GM23248 (cell line): ENCODE results near the gene GLG1. TPM values are rescaled to one million over a fixed set of nuclear protein-coding genes. Genes with fewer than 3 reads are reported as not detected.

Experiments used
- DNase-seq: peaks from one replicate; pipeline ENCODE4 v3.0.0-alpha.2; 2015
- H2AFZ ChIP-seq: fragments of 200-600 bp; sonication (generic); 2 replicates; pipeline ENCODE4 v1.6.1; 2016; ENCODE audit warnings: antibody characterized with exemption
- H3F3A ChIP-seq: fragments of 200-600 bp; sonication (generic); 2 replicates; pipeline ENCODE4 v1.6.1; 2016; ENCODE audit warnings: mild to moderate bottlenecking, antibody characterized with exemption, mixed run types; ENCODE audit not compliant: insufficient read depth
- H3K27ac ChIP-seq: fragments of 200-600 bp; sonication (generic); 2 replicates; pipeline ENCODE4 v1.5.1; 2016; ENCODE audit warnings: mild to moderate bottlenecking
- H3K27me3 ChIP-seq: fragments of 200-600 bp; sonication (generic); replicated peaks from 2 replicates; pipeline ENCODE4 v1.6.1; 2016; ENCODE audit warnings: mild to moderate bottlenecking; ENCODE audit not compliant: insufficient read depth
- H3K36me3 ChIP-seq: fragments of 200-600 bp; sonication (generic); 2 replicates; pipeline ENCODE4 v1.6.1; 2016; ENCODE audit warnings: low read depth, mild to moderate bottlenecking
- H3K4me1 ChIP-seq: fragments of 200-600 bp; sonication (generic); 2 replicates; pipeline ENCODE4 v1.6.1; 2016; ENCODE audit warnings: mild to moderate bottlenecking; ENCODE audit not compliant: insufficient read depth
- H3K4me2 ChIP-seq: fragments of 200-600 bp; sonication (generic); one replicate; pipeline ENCODE4 v1.6.1; 2016; ENCODE audit warnings: mild to moderate bottlenecking; ENCODE audit not compliant: unreplicated experiment
- H3K4me3 ChIP-seq: fragments of 200-600 bp; sonication (generic); 2 replicates; pipeline ENCODE4 v1.5.1; 2016; ENCODE audit warnings: mild to moderate bottlenecking
- H3K79me2 ChIP-seq: fragments of 200-600 bp; sonication (generic); 2 replicates; pipeline ENCODE4 v1.6.1; 2016; ENCODE audit warnings: mild to moderate bottlenecking; ENCODE audit not compliant: insufficient read depth
- H3K9ac ChIP-seq: fragments of 200-600 bp; sonication (generic); 2 replicates; pipeline ENCODE4 v1.6.1; 2016; ENCODE audit warnings: mild to moderate bottlenecking
- H3K9me2 ChIP-seq: fragments of 200-600 bp; sonication (generic); 2 replicates; pipeline ENCODE4 v1.6.1; 2016; ENCODE audit warnings: mixed run types, mild to moderate bottlenecking, moderate library complexity; ENCODE audit not compliant: insufficient read depth
- H3K9me3 ChIP-seq: fragments of 200-600 bp; sonication (generic); one replicate; pipeline ENCODE4 v1.6.1; 2017; ENCODE audit warnings: low read depth
- H4K20me1 ChIP-seq: fragments of 200-600 bp; sonication (generic); 2 replicates; pipeline ENCODE4 v1.6.0; 2016; ENCODE audit not compliant: insufficient read depth
- EZH2 ChIP-seq: fragments of 200-600 bp; sonication (generic); IDR thresholded peaks from 2 replicates; pipeline ENCODE4 v1.6.1; 2018; ENCODE audit warnings: antibody characterized with exemption, mild to moderate bottlenecking; ENCODE audit not compliant: insufficient read depth, poor library complexity, severe bottlenecking
- EZH2phosphoT487 ChIP-seq: fragments of 200-600 bp; sonication (generic); IDR thresholded peaks from 2 replicates; pipeline ENCODE4 v1.6.1; 2018; ENCODE audit warnings: antibody characterized with exemption, moderate library complexity, mild to moderate bottlenecking, low read depth; ENCODE audit not compliant: insufficient read depth
- whole genome bisulfite sequencing, 2 experiments: methylation state at CpG; one replicate each; pipeline ENCODE4 v1.1.6; 2015 to 2017; ENCODE audit warnings: low lambda C conversion rate in 2 of 2, low coverage in 1 of 2; ENCODE audit errors: missing lambda C conversion rate in 2 of 2; 5-methylcytosine and 5-hydroxymethylcytosine counted together
- in situ Hi-C: fragments of 300-500 bp; cut with MboI; formaldehyde crosslinking; loops from 2 replicates; pipeline ENCODE4 v1.15.0; 2020
- polyA plus RNA-seq: library from polyadenylated mRNA; unstranded; fragments of >200 nt; fragmentation: Nextera tagmentation; extraction: Ambion mirVana; gene quantifications from 2 replicates; pipeline ENCODE4 v1.2.1, GENCODE V29; 2016
- total RNA-seq: library from RNA; depleted of rRNA; stranded (reverse); fragments of >200 nt; shearing (Covaris generic); gene quantifications from 2 replicates; pipeline ENCODE4 v1.2.3, GENCODE V29; 2014

The GLG1 gene
- total and polyA plus RNA-seq, 2 experiments from 2014 or later = 136 to 145 TPM

DNA sequence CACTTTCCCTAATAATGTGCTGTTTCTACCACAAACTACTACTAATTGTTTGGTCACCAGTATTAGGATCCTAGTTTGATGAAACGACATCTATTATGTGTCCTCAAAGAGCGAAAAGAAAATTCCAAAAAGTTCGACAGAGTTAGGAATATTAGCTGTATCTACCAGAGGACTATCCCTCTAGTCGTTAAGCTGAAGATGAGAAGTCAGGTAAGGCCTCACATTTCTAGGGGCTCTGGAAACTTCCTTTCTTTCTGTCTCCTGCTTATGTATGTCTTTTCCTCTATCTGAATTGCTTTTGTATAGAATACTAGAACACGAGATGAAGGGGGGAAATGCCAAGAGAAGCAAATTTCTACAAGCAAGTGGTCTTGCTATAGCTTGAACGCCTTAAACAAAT, 1.6 kb downstream of the GLG1 start:
- H3K9ac ChIP-seq = peak overlapping the region; percentile 97
- TF ChIP-seq EZH2phosphoT487 = no peak
- H3K27me3 ChIP-seq = no peaks in the 10 kb centered on the region
- in situ Hi-C loops = loop anchor here (25.0 kb wide), 1 partner anchor 293 kb away; no protein-coding TSS in a partner anchor
- H4K20me1 ChIP-seq = peaks cover 15% of the 10 kb centered on the region; the same call in 1 of the 2 replicates
- H3K4me1 ChIP-seq = peaks cover 25% of the 10 kb centered on the region
- no peaks in the 10 kb centered on the region for H3K36me3 ChIP-seq
- H2AFZ ChIP-seq = no peak overlapping the region
- no peaks in the 10 kb centered on the region for H3K9me2 ChIP-seq
- peak; percentile 26 for DNase-seq
- H3F3A ChIP-seq = peaks cover 23% of the 10 kb centered on the region
- H3K4me3 ChIP-seq = peak overlapping the region; percentile 93
- peak overlapping the region; percentile 94 for H3K27ac ChIP-seq
- H3K79me2 ChIP-seq = peaks cover 64% of the 10 kb centered on the region
- WGBS, 2 experiments = 2% methylated on average over 6 of the region's 6 CpGs
- peak overlapping the region; percentile 89 for H3K4me2 ChIP-seq
- no peaks in the 10 kb centered on the region for H3K9me3 ChIP-seq

DNA sequence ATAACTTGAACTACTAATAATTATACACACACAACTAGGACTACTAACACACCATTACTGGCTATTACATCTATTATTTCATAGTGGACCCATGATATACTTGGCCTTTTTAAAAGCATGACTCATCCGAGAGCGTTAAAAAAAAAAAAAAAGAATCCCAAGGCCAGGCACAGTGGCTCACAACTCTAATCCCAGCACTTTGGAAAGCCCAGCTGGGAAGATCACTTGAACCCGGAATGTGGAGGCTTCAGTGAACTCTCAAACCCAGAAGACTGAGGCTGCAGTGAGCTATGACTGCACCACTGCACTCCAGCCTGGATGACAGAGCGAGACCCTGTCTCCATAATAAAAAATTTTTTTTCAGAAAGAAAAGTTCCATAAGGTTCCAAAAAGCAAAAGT, 3.1 kb downstream of the GLG1 start:
- H3K9me2 ChIP-seq = no peaks in the 10 kb centered on the region

DNA sequence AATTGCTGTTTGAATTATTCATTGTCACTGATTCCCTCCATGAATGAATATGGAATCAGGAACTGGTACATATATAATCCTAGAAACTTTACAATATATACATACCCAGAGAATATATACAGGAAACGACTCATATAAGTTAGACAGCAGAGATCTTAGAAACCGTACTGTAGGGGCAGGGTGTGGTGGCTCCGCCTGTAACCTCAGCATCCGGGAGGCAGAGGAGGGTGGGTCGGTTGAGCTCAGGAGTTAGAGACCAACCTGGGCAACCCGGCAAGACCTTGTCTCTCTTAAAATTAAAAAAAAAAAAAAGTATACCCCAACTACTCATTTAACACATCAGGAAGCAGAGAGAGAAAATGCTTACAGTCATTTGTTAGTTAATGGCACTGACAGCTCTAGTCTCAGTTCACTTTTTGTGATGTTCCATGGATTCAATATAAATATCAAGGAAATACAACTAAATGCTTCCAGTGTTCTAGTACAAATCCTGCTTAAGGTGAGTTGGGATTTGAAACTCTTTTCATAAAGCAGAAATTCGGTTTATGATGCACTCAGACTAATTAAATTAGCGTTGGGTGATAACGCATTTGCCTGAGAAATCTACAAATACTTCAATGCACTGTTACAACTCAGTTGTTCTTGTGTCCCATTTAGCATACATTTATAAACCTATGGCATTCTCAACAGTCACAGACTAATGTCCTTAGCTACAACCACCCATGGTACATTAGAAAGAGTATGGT, 5.6 kb downstream of the GLG1 start:
- Histone ChIP-seq H3K27ac (no peak overlapping the region), H3K9ac (no peak overlapping the region), H3K4me2 (no peak overlapping the region), H2AFZ (no peak overlapping the region), H3K9me2 (no peaks in the 10 kb centered on the region), H3K27me3 (no peaks in the 10 kb centered on the region), H3K79me2 (peaks cover 100% of the 10 kb centered on the region), H3K36me3 (no peaks in the 10 kb centered on the region), H3K9me3 (no peaks in the 10 kb centered on the region), H3K4me3 (no peak overlapping the region), H3K4me1 (peaks cover 16% of the 10 kb centered on the region), H4K20me1 (peaks cover 18% of the 10 kb centered on the region), H3F3A (peaks cover 13% of the 10 kb centered on the region; the same call in 1 of the 2 replicates)
- DNase-seq = no peak
- WGBS, 2 experiments = 73 to 78% methylated on average over 9 of the region's 9 CpGs
- TF ChIP-seq EZH2phosphoT487 (no peak), EZH2 (no peak)
- in situ Hi-C loops = loop anchor here (25.0 kb wide), 1 partner anchor 289 kb away; no protein-coding TSS in a partner anchor

More for the DNA sequence above, 3.1 kb downstream of the GLG1 start:
- Histone ChIP-seq H3K27me3 (no peaks in the 10 kb centered on the region), H3K4me2 (peak overlapping the region; percentile 89), H3K4me3 (peak overlapping the region; percentile 93; the same call in 1 of the 2 replicates), H3K79me2 (peaks cover 78% of the 10 kb centered on the region), H3K9ac (0 out of 2 replicates have a peak overlapping the region, but pooled peaks have one; percentile 18), H3K9me3 (no peaks in the 10 kb centered on the region), H3K27ac (no peak overlapping the region), H4K20me1 (peaks cover 18% of the 10 kb centered on the region), H3K36me3 (no peaks in the 10 kb centered on the region), H3K4me1 (peaks cover 25% of the 10 kb centered on the region), H2AFZ (no peak overlapping the region), H3F3A (peaks cover 23% of the 10 kb centered on the region)
- WGBS, 2 experiments = 46 to 57% methylated on average over 4 of the region's 4 CpGs
- TF ChIP-seq EZH2phosphoT487 (no peak), EZH2 (no peak)
- peak; percentile 36 for DNase-seq
- in situ Hi-C loops = loop anchor here (25.0 kb wide), 1 partner anchor 292 kb away; no protein-coding TSS in a partner anchor

GRCh38 chr16:74596586-74596985, 10.3 kb downstream of the GLG1 start:
- Histone ChIP-seq H3K27me3 (no peaks in the 10 kb centered on the region), H3K4me1 (peaks cover 11% of the 10 kb centered on the region), H4K20me1 (peaks cover 11% of the 10 kb centered on the region), H3K79me2 (peaks cover 100% of the 10 kb centered on the region), H3K27ac (no peak overlapping the region), H3K4me3 (no peak overlapping the region), H3K36me3 (no peaks in the 10 kb centered on the region), H3K9me2 (no peaks in the 10 kb centered on the region), H3K9ac (no peak overlapping the region), H3K4me2 (no peak overlapping the region), H3K9me3 (no peaks in the 10 kb centered on the region), H2AFZ (no peak overlapping the region), H3F3A (no peaks in the 10 kb centered on the region)
- DNase-seq = no peak
- in situ Hi-C loops = no loop called here
- WGBS, 2 experiments = 93 to 95% methylated on average over 2 of the region's 2 CpGs
- TF ChIP-seq EZH2 (no peak), EZH2phosphoT487 (no peak)
